Activated CD8-positive, alpha-beta memory T cell treated with anti-CD3 and anti-CD28 coated beads, Interleukin-2, amount 50 U/mL, for 24 hours (primary cell): ENCODE data around the gene OSBPL6.

Source experiments
- DNase-seq: peaks from one replicate; pipeline ENCODE4 v3.0.0-alpha.2; 2020; ENCODE audit errors: extremely low read depth

Gene OSBPL6

GRCh38 chr2:178448968-178449661 is 254.8 kb downstream of the OSBPL6 start:
- DNase-seq, result no peak

- DNase-seq, result no peak
Observed at GRCh38 chr2:178449700-178450523, 255.6 kb downstream of the OSBPL6 start.

GRCh38 chr2:178450524-178450773 is 256.1 kb downstream of the OSBPL6 start:
- DNase-seq, result no peak

GRCh38 chr2:178450774-178451525 is 256.6 kb downstream of the OSBPL6 start, which contains the start of the genes PJVK and PRKRA:
TSS of gene PJVK (plus strand) at chr2:178451378. CDS start at chr2:178453410, 2,032 bp downstream.
TSS of gene PRKRA (minus strand) at chr2:178451175. CDS start at chr2:178451030, 145 bp downstream.
- DNase-seq, result peak; percentile 78

GRCh38 chr2:178452334-178452733 is 258.0 kb downstream of the OSBPL6 start:
- no peak for DNase-seq
